ENCODE results near the gene CSPG5.

DNA sequence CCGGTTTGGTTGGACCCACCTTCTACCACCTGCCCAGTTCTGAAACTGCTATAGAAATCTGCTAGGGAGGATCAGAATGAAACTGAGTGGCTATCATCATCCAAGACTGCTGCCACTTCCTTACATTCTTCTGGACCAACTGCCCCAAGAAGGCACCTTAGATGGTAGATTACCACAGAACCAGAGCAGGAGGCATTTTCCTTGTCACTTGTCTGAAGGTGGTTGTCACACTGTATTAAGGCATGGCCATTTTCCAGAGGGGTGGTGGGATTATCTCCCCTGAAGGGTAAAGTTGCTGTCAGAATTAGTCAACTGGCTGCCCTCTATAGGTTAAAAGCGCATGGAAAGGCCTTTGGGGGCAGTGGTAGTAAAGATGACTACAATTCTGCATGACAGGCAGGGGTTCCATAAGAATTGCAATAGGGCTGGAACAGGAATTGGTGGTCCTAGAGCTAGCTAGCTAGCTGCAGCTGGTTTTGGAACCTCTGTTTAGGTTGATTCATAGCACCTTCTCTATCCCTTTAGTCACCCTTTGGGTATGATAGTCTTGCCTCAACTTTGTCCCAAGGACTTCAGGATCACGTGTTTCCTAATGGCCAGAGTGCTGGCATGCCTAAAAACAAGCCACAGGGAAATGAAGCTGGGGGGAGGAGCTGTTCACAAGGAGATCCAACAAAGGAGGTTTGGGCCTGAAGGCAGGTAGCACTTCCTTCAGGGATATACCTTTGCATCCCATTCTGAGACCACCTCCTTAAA, 4.8 kb upstream of the CSPG5 start:
- TF ChIP-seq CHD2 (IDR thresholded peaks at IDR 0.05; ENCODE audit: low read length, partially characterized antibody): no peak
- no peak for TF ChIP-seq CTCF (IDR thresholded peaks at IDR 0.05)
- TF ChIP-seq EP300 (IDR thresholded peaks at IDR 0.05): no peak
- TF ChIP-seq ELK1 (IDR thresholded peaks at IDR 0.05; ENCODE audit: low read depth, low read length): no peak
- TF ChIP-seq PHF8 (IDR thresholded peaks at IDR 0.05; ENCODE audit: borderline replicate concordance, low read depth): no peak
- TF ChIP-seq MAFK (IDR thresholded peaks at IDR 0.05; ENCODE audit: partially characterized antibody): no peak
- TF ChIP-seq, protein P1, sequence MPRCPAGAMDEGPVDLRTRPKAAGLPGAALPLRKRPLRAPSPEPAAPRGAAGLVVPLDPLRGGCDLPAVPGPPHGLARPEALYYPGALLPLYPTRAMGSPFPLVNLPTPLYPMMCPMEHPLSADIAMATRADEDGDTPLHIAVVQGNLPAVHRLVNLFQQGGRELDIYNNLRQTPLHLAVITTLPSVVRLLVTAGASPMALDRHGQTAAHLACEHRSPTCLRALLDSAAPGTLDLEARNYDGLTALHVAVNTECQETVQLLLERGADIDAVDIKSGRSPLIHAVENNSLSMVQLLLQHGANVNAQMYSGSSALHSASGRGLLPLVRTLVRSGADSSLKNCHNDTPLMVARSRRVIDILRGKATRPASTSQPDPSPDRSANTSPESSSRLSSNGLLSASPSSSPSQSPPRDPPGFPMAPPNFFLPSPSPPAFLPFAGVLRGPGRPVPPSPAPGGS (IDR thresholded peaks at IDR 0.05): no peak
- no peak for TF ChIP-seq POLR2AphosphoS2 (conservative IDR thresholded peaks at IDR 0.05; ENCODE audit: low read length)
- no peak for TF ChIP-seq USF2 (IDR thresholded peaks at IDR 0.05)
- no peak for TF ChIP-seq ESRRA (IDR thresholded peaks at IDR 0.05; ENCODE audit: borderline replicate concordance, low read length)
- TF ChIP-seq POLR2A (IDR thresholded peaks at IDR 0.05; ENCODE audit: low read length): no peak

Data from A549 (cell line).